ENCODE measurements around the gene UGT3A1.

UGT3A1 gene

GRCh38 chr5:36017622-36018021 lies 26.4 kb upstream of the UGT3A1 start:
- Histone ChIP-seq H3K4me3 (ENCODE audit: low read depth, low read length) (no peak overlapping the region), H3K27me3 (replicated peaks) (no peaks in the 10 kb centered on the region), H3K36me3 (replicated peaks) (no peaks in the 10 kb centered on the region), H3K27ac (no peak overlapping the region)
- in situ Hi-C loops (cut with HindIII; ENCODE audit: low pct_ligation_motif_present, low sequenced_read_pairs), result no loop called here
- no peak for DNase-seq
- TF ChIP-seq CTCF (IDR thresholded peaks at IDR 0.05; ENCODE audit: low read depth, low read length, missing control alignments), result no peak

GRCh38 chr5:36017004-36017403 lies 25.8 kb upstream of the UGT3A1 start:
- in situ Hi-C loops (cut with HindIII; ENCODE audit: low pct_ligation_motif_present, low sequenced_read_pairs), result no loop called here
- H3K4me3 ChIP-seq (ENCODE audit: low read depth, low read length), result no peak overlapping the region
- DNase-seq, result no peak
- no peak overlapping the region for H3K27ac ChIP-seq
- no peak for TF ChIP-seq CTCF (IDR thresholded peaks at IDR 0.05; ENCODE audit: low read depth, low read length, missing control alignments)
- H3K27me3 ChIP-seq (replicated peaks), result no peaks in the 10 kb centered on the region
- H3K36me3 ChIP-seq (replicated peaks), result no peaks in the 10 kb centered on the region

GRCh38 chr5:36013182-36013581 lies 22.0 kb upstream of the UGT3A1 start:
- no peak for TF ChIP-seq CTCF (IDR thresholded peaks at IDR 0.05; ENCODE audit: low read depth, low read length, missing control alignments)
- DNase-seq, result no peak
- Histone ChIP-seq H3K4me3 (ENCODE audit: low read depth, low read length) (no peak overlapping the region), H3K36me3 (replicated peaks) (no peaks in the 10 kb centered on the region), H3K27ac (no peak overlapping the region), H3K27me3 (replicated peaks) (no peaks in the 10 kb centered on the region)
- in situ Hi-C loops (cut with HindIII; ENCODE audit: low pct_ligation_motif_present, low sequenced_read_pairs), result no loop called here

GRCh38 chr5:36009698-36010097 lies 18.5 kb upstream of the UGT3A1 start:
- no peak for TF ChIP-seq CTCF (IDR thresholded peaks at IDR 0.05; ENCODE audit: low read depth, low read length, missing control alignments)
- Histone ChIP-seq H3K36me3 (replicated peaks) (no peaks in the 10 kb centered on the region), H3K27ac (no peak overlapping the region), H3K27me3 (replicated peaks) (no peaks in the 10 kb centered on the region), H3K4me3 (ENCODE audit: low read depth, low read length) (no peak overlapping the region)
- in situ Hi-C loops (cut with HindIII; ENCODE audit: low pct_ligation_motif_present, low sequenced_read_pairs), result no loop called here
- DNase-seq, result no peak

- DNase-seq, result no peak
- in situ Hi-C loops (cut with HindIII; ENCODE audit: low pct_ligation_motif_present, low sequenced_read_pairs), result no loop called here
- no peak for TF ChIP-seq CTCF (IDR thresholded peaks at IDR 0.05; ENCODE audit: low read depth, low read length, missing control alignments)
Observed at GRCh38 chr5:36007366-36007765, 16.2 kb upstream of the UGT3A1 start.

GRCh38 chr5:36006163-36006562 lies 15.0 kb upstream of the UGT3A1 start:
- Histone ChIP-seq H3K4me3 (ENCODE audit: low read depth, low read length) (no peak overlapping the region), H3K27me3 (replicated peaks) (no peaks in the 10 kb centered on the region), H3K36me3 (replicated peaks) (no peaks in the 10 kb centered on the region), H3K27ac (no peak overlapping the region)
- DNase-seq, result no peak
- in situ Hi-C loops (cut with HindIII; ENCODE audit: low pct_ligation_motif_present, low sequenced_read_pairs), result no loop called here
- no peak for TF ChIP-seq CTCF (IDR thresholded peaks at IDR 0.05; ENCODE audit: low read depth, low read length, missing control alignments)

More at GRCh38 chr5:36007366-36007765, 16.2 kb upstream of the UGT3A1 start:
- Histone ChIP-seq H3K27me3 (replicated peaks) (no peaks in the 10 kb centered on the region), H3K27ac (no peak overlapping the region), H3K36me3 (replicated peaks) (no peaks in the 10 kb centered on the region), H3K4me3 (ENCODE audit: low read depth, low read length) (no peak overlapping the region)

Measured in brain microvascular endothelial cell (primary cell).